ENCODE data around the gene GPR161.

The GPR161 gene

GRCh38 chr1:168170564-168171508 is 34.1 kb upstream of the GPR161 start:
- no peak for DNase-seq (ENCODE audit: extremely low read depth, low read depth)
- TF ChIP-seq, protein P1, sequence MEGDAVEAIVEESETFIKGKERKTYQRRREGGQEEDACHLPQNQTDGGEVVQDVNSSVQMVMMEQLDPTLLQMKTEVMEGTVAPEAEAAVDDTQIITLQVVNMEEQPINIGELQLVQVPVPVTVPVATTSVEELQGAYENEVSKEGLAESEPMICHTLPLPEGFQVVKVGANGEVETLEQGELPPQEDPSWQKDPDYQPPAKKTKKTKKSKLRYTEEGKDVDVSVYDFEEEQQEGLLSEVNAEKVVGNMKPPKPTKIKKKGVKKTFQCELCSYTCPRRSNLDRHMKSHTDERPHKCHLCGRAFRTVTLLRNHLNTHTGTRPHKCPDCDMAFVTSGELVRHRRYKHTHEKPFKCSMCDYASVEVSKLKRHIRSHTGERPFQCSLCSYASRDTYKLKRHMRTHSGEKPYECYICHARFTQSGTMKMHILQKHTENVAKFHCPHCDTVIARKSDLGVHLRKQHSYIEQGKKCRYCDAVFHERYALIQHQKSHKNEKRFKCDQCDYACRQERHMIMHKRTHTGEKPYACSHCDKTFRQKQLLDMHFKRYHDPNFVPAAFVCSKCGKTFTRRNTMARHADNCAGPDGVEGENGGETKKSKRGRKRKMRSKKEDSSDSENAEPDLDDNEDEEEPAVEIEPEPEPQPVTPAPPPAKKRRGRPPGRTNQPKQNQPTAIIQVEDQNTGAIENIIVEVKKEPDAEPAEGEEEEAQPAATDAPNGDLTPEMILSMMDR (IDR thresholded peaks at IDR 0.05; ENCODE audit: low read depth, low read length), result no peak

DNA sequence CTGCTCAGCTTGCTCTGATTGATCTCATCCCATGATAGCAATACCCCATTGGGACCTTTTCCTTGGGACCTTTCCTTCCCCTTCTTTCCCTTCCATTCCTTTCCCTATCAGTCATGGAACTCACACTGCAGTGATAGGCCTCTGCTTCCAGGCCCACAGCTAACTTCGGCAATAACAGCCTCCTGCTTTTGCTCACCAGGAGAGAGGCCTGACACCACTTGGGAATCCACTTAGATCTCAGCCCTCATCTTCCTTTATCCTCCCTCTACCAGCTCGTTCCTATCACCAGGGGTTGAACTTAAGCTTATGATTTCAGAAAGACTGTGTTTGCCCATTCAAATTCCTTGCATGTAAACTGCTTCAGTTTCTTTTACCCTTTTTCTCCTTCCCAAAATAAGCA is 31.1 kb upstream of the GPR161 start:
- DNase-seq (ENCODE audit: extremely low read depth, low read depth), result no peak
- TF ChIP-seq, protein P1 (IDR thresholded peaks at IDR 0.05; ENCODE audit: low read depth, low read length), result no peak

- TF ChIP-seq, protein P1 (IDR thresholded peaks at IDR 0.05; ENCODE audit: low read depth, low read length), result no peak
- no peak for DNase-seq (ENCODE audit: extremely low read depth, low read depth)
Observed at GRCh38 chr1:168164771-168165170, 28.0 kb upstream of the GPR161 start.

DNA sequence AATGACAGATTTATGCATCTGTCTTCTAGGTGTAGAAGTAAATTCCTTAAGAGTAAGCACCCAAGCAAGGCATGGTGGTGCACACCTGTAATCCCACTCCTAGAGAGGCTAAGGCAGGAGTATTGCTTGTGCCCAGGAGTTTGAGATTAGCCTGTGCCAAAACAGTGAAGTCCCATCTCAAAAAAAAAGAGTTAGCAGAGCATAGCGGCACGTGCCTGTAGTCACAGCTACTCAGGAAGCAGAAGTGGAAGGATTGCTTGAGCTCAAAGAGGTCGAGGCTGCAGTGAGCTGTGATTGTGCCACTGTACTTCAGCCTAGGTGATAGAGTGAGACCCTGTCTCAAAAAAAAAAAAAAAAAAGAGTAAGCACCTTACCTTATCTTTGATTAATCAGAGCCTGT is 26.9 kb upstream of the GPR161 start:
- no peak for DNase-seq (ENCODE audit: extremely low read depth, low read depth)
- TF ChIP-seq, protein P1 (IDR thresholded peaks at IDR 0.05; ENCODE audit: low read depth, low read length), result no peak

DNA sequence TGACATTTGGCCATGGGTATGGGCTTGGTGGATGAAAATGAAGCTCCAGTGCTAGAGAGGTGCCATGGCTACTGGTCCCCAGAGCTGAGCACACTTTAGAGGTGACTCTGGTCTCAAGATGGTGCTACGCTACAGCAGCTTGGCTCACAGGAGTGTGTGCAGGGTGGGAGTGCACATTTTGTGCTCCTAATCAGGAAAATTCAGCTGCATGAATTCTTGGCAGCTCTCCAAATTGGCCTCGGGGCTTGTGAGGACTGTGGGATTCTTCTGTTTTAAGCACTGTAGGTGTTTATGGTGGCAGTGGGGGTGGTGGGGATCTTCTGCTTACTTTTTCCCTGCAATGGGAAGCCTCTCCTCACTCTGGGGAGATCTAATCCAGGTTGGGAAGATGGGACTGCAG is 24.7 kb upstream of the GPR161 start:
- DNase-seq (ENCODE audit: extremely low read depth, low read depth), result no peak
- TF ChIP-seq, protein P1 (IDR thresholded peaks at IDR 0.05; ENCODE audit: low read depth, low read length), result no peak

- TF ChIP-seq, protein P1 (IDR thresholded peaks at IDR 0.05; ENCODE audit: low read depth, low read length), result no peak
- DNase-seq (ENCODE audit: extremely low read depth, low read depth), result no peak
Observed at GRCh38 chr1:168159979-168160378, 23.2 kb upstream of the GPR161 start.

DNA sequence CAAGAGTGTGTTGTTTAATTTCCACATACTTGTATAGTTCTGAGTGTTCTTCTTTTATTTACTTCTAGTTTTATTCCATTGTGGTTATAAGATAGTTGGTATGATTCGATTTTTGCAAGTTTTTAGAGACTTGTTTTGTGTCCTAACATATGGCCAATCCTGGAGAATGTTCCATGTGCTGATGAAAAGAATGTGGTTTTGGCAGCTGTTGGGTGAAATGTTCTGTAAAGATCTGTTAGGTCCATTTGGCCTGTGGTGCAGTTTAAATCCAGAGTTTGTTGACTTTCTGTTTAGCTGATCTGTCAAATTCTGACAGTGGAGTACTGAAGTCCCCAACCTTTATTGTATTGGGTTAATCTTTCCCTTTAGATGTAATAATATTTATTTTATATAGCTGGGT is 22.5 kb upstream of the GPR161 start:
- TF ChIP-seq, protein P1 (IDR thresholded peaks at IDR 0.05; ENCODE audit: low read depth, low read length), result no peak
- no peak for DNase-seq (ENCODE audit: extremely low read depth, low read depth)
